Measurements from ENCODE around the gene RELL2. TPM values are rescaled to one million over a fixed set of nuclear protein-coding genes. Genes with fewer than 3 reads are reported as not detected.

RELL2 gene
- total RNA-seq, 1 donor: 5.1 TPM

- Histone ChIP-seq H4K20me1 (ENCODE audit: insufficient read depth, low read length) (no peaks in the 10 kb centered on the region), H3K4me2 (ENCODE audit: insufficient read depth, low read length) (no peak overlapping the region), H3K79me2 (ENCODE audit: insufficient read depth, low read length) (no peaks in the 10 kb centered on the region), H3K4me1 (ENCODE audit: insufficient read depth, low read length) (peaks cover 8% of the 10 kb centered on the region), H2AFZ (ENCODE audit: low read length) (no peak overlapping the region), H3K9me3 (ENCODE audit: low read depth, low read length) (no peaks in the 10 kb centered on the region), H3K27me3 (ENCODE audit: insufficient read depth, low read length) (no peaks in the 10 kb centered on the region), H3K36me3 (ENCODE audit: insufficient read depth, low read length) (no peaks in the 10 kb centered on the region), H3K4me3 (ENCODE audit: insufficient read depth, low read length) (no peak overlapping the region), H3K27ac (ENCODE audit: low read depth, low read length) (no peak overlapping the region)
- TF ChIP-seq CTCF (IDR thresholded peaks at IDR 0.05; ENCODE audit: extremely low read depth, low read depth, low read length): peak; percentile 87
- peak; percentile 95 for DNase-seq (ENCODE audit: insufficient read length, low spot score, missing footprints)
These were observed 28.1 kb downstream of the RELL2 start for GRCh38 chr5:141664733-141665461.

DNA sequence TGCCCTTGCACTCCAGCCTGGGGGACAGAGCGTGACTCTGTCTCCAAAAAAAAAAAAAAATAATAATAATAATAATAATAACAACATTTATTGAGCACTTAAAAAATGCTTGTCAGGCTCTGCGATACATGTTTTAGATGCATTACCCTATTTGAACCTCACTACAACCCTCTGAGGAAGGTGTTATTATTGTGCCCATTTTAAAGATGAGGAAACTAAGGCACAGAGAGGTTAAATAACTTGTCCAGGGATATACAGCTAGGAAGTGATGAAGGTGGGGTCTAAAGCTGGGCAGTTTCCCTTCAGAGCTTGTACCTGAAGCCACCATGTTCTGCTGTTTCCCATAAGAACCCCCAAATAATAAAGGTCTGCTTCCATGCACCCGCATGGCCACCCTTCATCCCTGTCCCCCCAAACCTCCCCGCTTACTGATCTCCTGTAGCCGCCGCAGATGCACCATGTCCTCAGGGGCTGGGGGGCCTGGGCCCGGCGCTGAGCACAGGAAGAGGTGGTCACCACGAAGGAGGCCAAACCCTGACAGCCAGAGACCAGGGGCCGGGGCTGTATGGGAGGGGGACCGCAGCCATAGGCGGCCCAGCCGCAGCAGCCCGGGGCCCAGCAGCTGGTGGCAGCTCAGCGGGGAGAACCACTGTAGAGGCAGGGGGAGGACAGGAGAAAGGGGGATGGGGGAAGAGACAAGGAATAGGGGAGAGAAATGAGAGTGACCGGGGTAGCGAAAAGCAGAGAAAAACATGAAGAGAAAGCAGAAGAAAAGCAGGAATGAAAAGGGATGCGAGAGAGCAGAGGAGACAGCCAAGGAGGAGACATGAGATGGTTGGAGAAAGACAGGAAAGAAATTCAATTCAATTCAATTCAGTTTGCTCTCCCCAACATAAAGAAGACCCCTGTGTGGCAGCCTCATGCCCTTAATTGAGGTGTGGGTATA is 29.5 kb downstream of the RELL2 start:
- Histone ChIP-seq H3K9me3 (ENCODE audit: low read depth, low read length) (no peaks in the 10 kb centered on the region), H3K36me3 (ENCODE audit: insufficient read depth, low read length) (no peaks in the 10 kb centered on the region), H2AFZ (ENCODE audit: low read length) (no peak overlapping the region), H4K20me1 (ENCODE audit: insufficient read depth, low read length) (no peaks in the 10 kb centered on the region), H3K4me2 (ENCODE audit: insufficient read depth, low read length) (no peak overlapping the region), H3K4me1 (ENCODE audit: insufficient read depth, low read length) (peaks cover 8% of the 10 kb centered on the region), H3K79me2 (ENCODE audit: insufficient read depth, low read length) (no peaks in the 10 kb centered on the region), H3K4me3 (ENCODE audit: insufficient read depth, low read length) (no peak overlapping the region), H3K27ac (ENCODE audit: low read depth, low read length) (no peak overlapping the region), H3K27me3 (ENCODE audit: insufficient read depth, low read length) (no peaks in the 10 kb centered on the region)
- TF ChIP-seq CTCF (IDR thresholded peaks at IDR 0.05; ENCODE audit: extremely low read depth, low read depth, low read length): no peak
- DNase-seq (ENCODE audit: insufficient read length, low spot score, missing footprints): peak; percentile 21

- H2AFZ ChIP-seq (ENCODE audit: low read length): no peak overlapping the region
- no peaks in the 10 kb centered on the region for H4K20me1 ChIP-seq (ENCODE audit: insufficient read depth, low read length)
- no peak overlapping the region for H3K4me3 ChIP-seq (ENCODE audit: insufficient read depth, low read length)
- no peaks in the 10 kb centered on the region for H3K27me3 ChIP-seq (ENCODE audit: insufficient read depth, low read length)
- peak overlapping the region; percentile 81 for H3K27ac ChIP-seq (ENCODE audit: low read depth, low read length)
- no peaks in the 10 kb centered on the region for H3K79me2 ChIP-seq (ENCODE audit: insufficient read depth, low read length)
- H3K4me1 ChIP-seq (ENCODE audit: insufficient read depth, low read length): peaks cover 8% of the 10 kb centered on the region
- H3K4me2 ChIP-seq (ENCODE audit: insufficient read depth, low read length): no peak overlapping the region
- TF ChIP-seq CTCF (IDR thresholded peaks at IDR 0.05; ENCODE audit: extremely low read depth, low read depth, low read length): no peak
- DNase-seq (ENCODE audit: insufficient read length, low spot score, missing footprints): peak; percentile 86
- H3K36me3 ChIP-seq (ENCODE audit: insufficient read depth, low read length): peaks cover 2% of the 10 kb centered on the region
- no peaks in the 10 kb centered on the region for H3K9me3 ChIP-seq (ENCODE audit: low read depth, low read length)
These were observed 31.9 kb downstream of the RELL2 start for GRCh38 chr5:141668601-141669265.
